Mammary epithelial cell (primary cell): Measurements from ENCODE around the gene SPAAR.

Experiments
- CTCF ChIP-seq, 2 donors: IDR thresholded peaks in 1 of 2; conservative IDR thresholded peaks in 1 of 2; 2 replicates each; pipeline ENCODE4 v1.5.1; 2011 to 2012; ENCODE audit warnings: inconsistent platforms in 2 of 2, low read length in 2 of 2, mild to moderate bottlenecking in 2 of 2, control low read depth in 1 of 2, low read depth in 1 of 2; ENCODE audit not compliant: insufficient read depth in 1 of 2; ENCODE audit errors: extremely low read depth in 1 of 2
- EZH2 ChIP-seq: IDR thresholded peaks from 2 replicates; pipeline ENCODE4 v1.6.1; 2012; ENCODE audit warnings: low read length, inconsistent platforms, borderline replicate concordance

DNA sequence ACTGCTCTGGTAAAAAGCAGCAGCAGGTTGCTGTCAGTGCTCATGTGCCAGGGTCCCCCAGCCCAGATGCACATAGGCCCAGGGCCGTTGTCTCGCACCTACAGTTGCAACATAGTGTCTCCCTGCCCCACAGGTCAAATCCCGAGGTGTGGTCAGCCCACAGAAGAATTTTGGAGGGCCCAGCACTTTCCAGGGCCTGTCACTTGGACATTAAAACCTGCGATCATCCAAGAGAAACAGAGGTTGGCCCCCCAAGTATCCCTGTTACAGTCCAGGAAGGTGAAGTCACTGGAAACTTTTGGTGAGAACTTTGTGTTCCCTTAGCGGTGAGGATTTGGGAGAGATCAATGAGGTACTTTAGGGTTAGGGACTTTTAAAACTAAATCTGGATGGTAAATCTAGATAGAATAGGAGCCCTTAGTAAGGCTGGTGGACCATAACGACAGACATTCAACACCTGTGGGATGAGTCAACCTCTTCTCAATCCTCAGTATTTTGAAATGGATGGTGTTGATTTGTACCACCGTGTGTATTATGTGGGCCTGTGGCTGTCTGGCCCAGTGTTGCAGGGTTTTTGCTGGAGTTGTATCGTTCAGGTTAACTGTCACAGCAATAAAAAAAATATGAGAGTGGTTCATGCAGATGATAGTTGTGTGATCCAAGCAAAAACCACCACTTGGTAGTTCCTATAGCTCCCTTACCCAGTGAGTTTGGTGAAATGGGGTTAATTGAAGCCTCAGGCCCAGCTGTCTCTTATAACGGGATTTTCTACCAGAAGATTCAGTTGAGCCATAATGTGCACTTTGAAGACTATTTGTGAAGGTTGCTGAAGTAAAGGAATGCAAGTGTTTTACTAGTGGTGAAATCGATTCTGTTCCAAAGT is 29.4 kb downstream of the SPAAR start:
- TF ChIP-seq CTCF (conservative IDR thresholded peaks at IDR 0.05 in 1 of 2, IDR thresholded peaks at IDR 0.05 in 1 of 2; ENCODE audit: extremely low read depth in 1 of 2, insufficient read depth in 1 of 2, low read depth in 1 of 2, low read length in 2 of 2) (no peak), EZH2 (no peak)
